Neutrophil (primary cell): ENCODE measurements around the gene TMEM132A.

ENCODE experiments used
- H3K27ac ChIP-seq: fragments of 200-600 bp; sonication (generic); 2 replicates; pipeline ENCODE4 v1.5.1; 2016; ENCODE audit warnings: mild to moderate bottlenecking, moderate library complexity
- H3K27me3 ChIP-seq: fragments of 200-600 bp; sonication (generic); 2 replicates; pipeline ENCODE4 v1.6.0; 2016; ENCODE audit warnings: mild to moderate bottlenecking
- H3K36me3 ChIP-seq: fragments of 200-600 bp; sonication (generic); 2 replicates; pipeline ENCODE4 v1.5.1; 2017
- H3K4me1 ChIP-seq, 2 experiments: fragments of 200-600 bp in 1 of 2; sonication (generic) in 1 of 2; 1 replicate in 1 of 2; 2 replicates in 1 of 2; pipeline versions ENCODE4 v1.5.1 to v1.6.1; 2013 to 2016; ENCODE audit warnings: low read depth in 1 of 2, low read length in 1 of 2, mild to moderate bottlenecking in 1 of 2, moderate library complexity in 1 of 2; ENCODE audit not compliant: control insufficient read depth in 1 of 2, insufficient read depth in 1 of 2
- H3K4me3 ChIP-seq, 2 experiments: fragments of 200-600 bp in 1 of 2; sonication (generic) in 1 of 2; 1 replicate in 1 of 2; 2 replicates in 1 of 2; pipeline ENCODE4 v1.5.1; 2013 to 2016; ENCODE audit warnings: low read depth in 1 of 2, low read length in 1 of 2, mild to moderate bottlenecking in 1 of 2, moderate library complexity in 1 of 2
- H3K9me3 ChIP-seq: fragments of 200-600 bp; sonication (generic); 2 replicates; pipeline ENCODE4 v1.5.1; 2016
- TF ChIP-seq, protein P1 (sequence below): fragments of 200-600 bp; sonication (generic); IDR thresholded peaks from 2 replicates; pipeline ENCODE4 v1.5.1; 2016; ENCODE audit warnings: antibody characterized with exemption

The TMEM132A gene

DNA sequence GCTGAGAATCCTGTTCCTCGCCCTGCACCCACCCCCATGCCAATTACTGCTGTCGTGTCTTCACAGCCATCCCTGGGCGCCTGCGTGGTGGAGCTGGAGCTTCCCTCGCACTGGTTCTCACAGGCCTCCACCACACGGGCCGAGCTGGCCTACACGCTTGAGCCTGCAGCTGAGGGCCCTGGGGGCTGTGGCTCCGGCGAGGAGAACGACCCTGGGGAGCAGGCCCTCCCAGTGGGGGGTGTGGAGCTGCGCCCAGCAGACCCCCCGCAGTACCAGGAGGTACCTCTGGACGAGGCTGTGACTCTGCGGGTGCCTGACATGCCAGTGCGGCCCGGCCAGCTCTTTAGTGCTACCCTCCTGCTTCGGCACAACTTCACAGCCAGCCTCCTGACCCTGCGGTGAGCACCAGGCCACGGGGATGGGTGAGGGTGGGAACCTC, 4.3 kb downstream of the TMEM132A start:
- no peaks in the 10 kb centered on the region for H3K36me3 ChIP-seq
- TF ChIP-seq, protein P1, sequence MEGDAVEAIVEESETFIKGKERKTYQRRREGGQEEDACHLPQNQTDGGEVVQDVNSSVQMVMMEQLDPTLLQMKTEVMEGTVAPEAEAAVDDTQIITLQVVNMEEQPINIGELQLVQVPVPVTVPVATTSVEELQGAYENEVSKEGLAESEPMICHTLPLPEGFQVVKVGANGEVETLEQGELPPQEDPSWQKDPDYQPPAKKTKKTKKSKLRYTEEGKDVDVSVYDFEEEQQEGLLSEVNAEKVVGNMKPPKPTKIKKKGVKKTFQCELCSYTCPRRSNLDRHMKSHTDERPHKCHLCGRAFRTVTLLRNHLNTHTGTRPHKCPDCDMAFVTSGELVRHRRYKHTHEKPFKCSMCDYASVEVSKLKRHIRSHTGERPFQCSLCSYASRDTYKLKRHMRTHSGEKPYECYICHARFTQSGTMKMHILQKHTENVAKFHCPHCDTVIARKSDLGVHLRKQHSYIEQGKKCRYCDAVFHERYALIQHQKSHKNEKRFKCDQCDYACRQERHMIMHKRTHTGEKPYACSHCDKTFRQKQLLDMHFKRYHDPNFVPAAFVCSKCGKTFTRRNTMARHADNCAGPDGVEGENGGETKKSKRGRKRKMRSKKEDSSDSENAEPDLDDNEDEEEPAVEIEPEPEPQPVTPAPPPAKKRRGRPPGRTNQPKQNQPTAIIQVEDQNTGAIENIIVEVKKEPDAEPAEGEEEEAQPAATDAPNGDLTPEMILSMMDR, result no peak

DNA sequence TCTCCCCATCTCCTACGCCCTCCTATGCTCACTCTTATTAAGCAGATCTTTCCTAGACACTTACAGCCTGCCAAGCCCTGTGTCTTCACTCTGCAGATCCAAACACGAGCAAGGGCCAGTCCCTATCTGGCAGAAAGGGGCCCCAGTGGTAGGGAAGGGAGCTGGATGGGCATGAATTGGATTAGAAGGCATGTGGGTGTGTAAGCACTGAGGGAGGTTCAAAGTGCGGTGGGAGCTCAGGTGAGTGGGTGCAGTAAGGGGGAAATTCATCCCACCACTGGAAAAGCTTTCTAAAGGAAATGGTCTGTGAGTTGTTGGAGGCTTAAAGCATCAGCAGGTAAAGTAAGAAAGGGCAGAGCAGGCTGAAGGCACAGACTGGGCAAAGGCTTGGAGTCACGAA, 5.5 kb downstream of the TMEM132A start:
- H3K9me3 ChIP-seq, result no peaks in the 10 kb centered on the region
- H3K27me3 ChIP-seq, result peaks cover 91% of the 10 kb centered on the region
- H3K36me3 ChIP-seq, result no peaks in the 10 kb centered on the region
- no peaks in the 10 kb centered on the region for H3K4me1 ChIP-seq
- H3K4me3 ChIP-seq, result no peak overlapping the region
- no peak overlapping the region for H3K27ac ChIP-seq
- TF ChIP-seq, protein P1, result no peak

More for the DNA sequence above, 4.3 kb downstream of the TMEM132A start:
- no peak overlapping the region for H3K27ac ChIP-seq
- H3K4me3 ChIP-seq, result no peak overlapping the region
- H3K4me1 ChIP-seq, result peaks cover 0 to 6% of the 10 kb centered on the region in 2 experiments
- H3K27me3 ChIP-seq, result peaks cover 98% of the 10 kb centered on the region
- no peaks in the 10 kb centered on the region for H3K9me3 ChIP-seq

GRCh38 chr11:60930394-60930793, 6.1 kb downstream of the TMEM132A start:
- Histone ChIP-seq H3K36me3 (no peaks in the 10 kb centered on the region), H3K4me1 (no peaks in the 10 kb centered on the region), H3K4me3 (no peak overlapping the region), H3K27me3 (peaks cover 85% of the 10 kb centered on the region), H3K9me3 (no peaks in the 10 kb centered on the region), H3K27ac (no peak overlapping the region)
- TF ChIP-seq, protein P1, result no peak

DNA sequence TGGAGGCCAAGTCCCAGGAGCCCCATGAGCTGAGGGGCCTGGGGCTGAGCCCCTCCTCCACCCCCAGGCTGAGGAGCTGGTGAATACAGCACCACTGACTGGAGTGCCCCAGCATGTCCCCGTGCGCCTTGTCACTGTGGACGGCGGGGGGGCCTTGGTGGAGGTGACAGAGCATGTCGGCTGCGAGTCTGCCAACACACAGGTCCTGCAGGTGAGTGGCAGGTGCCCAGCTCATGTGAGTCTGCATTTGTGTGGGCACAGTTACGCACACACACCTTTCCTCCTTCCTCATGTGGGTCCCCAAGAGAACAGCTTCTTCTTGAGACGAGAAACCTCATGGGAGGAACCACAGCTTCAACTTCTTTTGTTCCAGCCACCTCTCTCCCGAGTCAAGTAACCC, 7.7 kb downstream of the TMEM132A start:
- Histone ChIP-seq H3K36me3 (peaks cover 12% of the 10 kb centered on the region), H3K27me3 (peaks cover 70% of the 10 kb centered on the region), H3K9me3 (no peaks in the 10 kb centered on the region), H3K4me3 (no peak overlapping the region), H3K4me1 (no peaks in the 10 kb centered on the region), H3K27ac (no peak overlapping the region)
- TF ChIP-seq, protein P1, result no peak

GRCh38 chr11:60932605-60933356, 8.5 kb downstream of the TMEM132A start:
- Histone ChIP-seq H3K27ac (no peak overlapping the region), H3K9me3 (no peaks in the 10 kb centered on the region), H3K27me3 (peaks cover 61% of the 10 kb centered on the region), H3K4me1 (no peaks in the 10 kb centered on the region), H3K4me3 (no peak overlapping the region), H3K36me3 (peaks cover 21% of the 10 kb centered on the region)
- TF ChIP-seq, protein P1, result no peak
